CD4-positive, alpha-beta T cell treated with Interleukin-1 beta for 1 hour (primary cell): ENCODE results near the gene LCE5A.
A peak's percentile ranks its signal among the peaks of the same experiment; 100 is the strongest.
"Not testable (repeated sequence)": the region's sequence is repeated elsewhere in the genome, so short reads cannot be mapped to it uniquely, and the experiment has no call there.

Experiments used
- DNase-seq, 2 donors: peaks; one replicate each; pipeline ENCODE4 v3.0.0-alpha.2; 2020 to 2022

The LCE5A gene, protein sequence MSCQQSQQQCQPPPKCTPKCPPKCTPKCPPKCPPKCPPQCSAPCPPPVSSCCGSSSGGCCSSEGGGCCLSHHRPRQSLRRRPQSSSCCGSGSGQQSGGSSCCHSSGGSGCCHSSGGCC

DNA sequence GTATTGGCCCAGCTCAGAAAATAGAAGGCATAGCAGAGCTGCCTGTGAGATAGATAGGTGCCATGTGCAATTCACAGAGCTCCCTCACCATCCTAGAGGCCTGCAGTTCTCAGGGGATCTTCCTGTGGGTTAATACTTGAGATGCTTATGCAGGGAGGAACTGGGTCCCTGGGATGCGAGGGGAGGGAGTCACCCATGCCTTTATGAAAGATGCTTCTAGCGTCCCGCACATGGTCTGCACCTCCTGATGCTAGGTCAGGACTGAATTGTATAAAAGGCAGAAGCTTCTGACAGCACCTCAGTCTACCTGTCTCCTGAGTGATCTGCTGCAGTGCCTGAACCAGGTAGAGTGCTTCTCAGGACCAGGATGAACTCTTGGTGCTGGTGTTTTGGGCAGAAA is at the start of gene LCE5A:
TSS of gene LCE5A (plus strand) at position 301 of the 400 bp plus-strand sequence. CDS start 732 bp downstream, outside the sequence.
- DNase-seq = no peak

DNA sequence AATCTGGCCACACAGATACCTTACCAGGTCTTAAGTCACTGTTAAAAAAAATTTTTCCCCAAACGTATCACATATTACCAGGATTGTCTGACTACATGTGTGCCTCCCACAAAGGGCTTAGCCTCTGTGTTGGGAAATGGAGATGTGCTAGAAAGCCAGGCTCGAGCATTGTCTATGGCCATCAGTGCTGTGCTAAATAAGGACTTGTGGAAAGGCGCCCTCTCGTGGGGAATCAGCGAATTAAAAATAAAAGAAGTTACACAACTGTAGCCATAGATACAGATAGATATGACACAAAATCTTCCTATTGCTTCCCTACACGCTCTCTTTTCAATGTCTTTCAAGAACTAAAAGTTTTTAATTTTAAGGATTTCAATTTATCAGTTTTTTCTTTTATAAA is 49.1 kb upstream of the LCE5A start:
- peak; percentile 54 to 80 for DNase-seq

DNA sequence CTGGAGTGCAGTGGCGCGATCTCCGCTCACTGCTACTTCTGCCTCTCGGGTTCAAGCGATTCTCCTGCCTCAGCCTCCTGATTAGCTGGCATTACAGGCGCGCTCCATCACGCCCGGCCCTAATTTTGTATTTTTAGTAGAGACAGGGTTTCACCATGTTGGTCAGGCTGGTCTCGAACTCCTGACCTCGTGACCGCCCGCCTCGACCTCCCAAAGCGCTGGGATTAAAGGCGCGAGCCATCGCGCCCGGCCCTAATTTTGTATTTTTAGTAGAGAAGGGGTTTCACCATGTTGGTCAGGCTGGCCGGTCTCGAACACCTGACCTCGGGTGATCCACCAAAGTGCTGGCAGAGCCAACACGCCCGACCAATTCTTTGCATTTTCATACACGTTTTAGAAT is 48.0 kb upstream of the LCE5A start:
- DNase-seq = no peak

DNA sequence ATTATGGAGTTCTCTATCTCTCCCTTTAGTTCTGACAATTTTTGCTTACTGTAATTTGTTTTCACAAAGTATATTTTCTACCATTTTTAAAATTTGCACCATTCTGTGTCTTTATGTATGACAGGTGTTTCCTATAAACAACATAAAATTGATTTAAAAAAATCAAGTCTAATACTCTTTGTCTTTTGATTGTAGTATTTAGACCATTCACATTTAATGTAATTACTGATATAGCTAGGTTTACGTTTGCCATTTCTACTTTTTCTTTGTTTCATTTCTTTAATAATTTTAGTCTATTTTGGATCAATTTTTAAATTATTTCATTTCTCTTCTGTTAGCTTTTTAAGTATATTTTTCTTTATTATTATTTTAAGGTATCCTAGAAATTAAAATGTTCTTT is 44.4 kb upstream of the LCE5A start:
- no peak for DNase-seq

DNA sequence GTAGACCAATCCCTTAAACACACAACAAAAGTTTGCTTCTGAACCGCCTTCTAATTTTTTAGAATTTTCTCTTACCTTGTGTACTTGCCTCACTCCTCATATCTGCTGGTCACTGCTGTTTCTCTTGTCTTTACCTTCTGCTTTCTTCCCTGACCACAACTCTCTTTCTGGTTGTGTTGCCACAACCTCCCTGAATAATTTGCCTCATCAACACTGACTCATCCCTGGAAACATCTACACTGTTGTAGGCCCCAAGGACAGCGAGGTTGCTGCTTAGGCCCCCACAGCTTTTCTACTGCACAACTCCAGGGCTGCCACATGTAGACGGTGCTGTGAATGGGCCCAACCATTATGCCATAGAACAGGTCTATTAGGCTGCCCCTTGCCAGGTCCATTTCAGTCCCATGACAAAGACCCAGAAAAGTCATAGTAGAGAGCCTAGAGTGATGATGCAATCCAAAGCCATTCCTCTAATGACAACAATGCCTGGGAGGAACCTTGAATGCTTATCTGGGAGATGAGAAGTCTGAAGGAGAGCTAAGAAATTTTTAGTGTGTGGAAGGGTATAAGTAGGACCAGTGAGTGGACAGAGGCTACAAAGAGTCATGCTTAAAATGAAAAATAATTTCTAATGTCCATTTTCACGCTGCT is 36.6 kb upstream of the LCE5A start:
- no peak for DNase-seq

DNA sequence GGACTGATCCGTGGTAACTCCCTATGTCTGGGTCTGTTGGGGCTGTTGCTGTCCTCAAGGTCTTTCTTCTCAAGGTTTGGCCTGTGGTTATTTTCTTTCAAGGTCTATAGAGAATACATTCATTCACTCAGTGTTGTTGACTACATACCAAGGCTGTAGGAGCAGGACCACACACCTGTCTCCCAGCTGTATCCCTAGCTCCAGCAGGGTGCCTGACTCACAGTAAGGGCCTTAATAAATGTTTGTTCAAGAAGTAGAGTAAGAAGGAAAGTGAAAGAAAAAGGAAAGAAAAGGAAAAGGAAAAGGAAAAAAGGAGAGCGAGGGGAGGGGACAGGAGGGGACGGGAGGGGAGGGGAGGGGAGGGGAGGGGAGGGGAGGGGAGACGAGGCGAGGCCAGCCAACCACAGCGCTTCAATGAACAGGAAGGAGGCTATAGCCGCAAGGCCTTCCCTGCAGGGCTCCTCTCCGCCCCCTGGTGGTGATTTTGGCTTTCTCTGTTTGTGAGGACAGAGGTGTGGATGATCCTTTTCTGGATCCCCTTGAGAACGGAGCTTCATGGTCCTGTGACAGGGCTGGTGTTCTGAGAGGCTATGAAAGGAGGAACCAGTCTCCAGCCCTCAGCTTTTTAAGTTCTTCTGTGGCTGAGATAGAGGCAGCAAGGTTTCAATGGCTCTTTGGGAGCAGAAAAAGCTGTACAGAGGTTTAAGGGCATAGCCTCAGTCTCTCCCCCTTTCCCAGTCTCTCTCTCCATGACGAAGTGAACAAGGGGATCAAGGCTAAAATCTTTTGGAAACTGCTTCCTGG is 30.6 kb upstream of the LCE5A start:
- DNase-seq = peak; percentile 40 to 76

DNA sequence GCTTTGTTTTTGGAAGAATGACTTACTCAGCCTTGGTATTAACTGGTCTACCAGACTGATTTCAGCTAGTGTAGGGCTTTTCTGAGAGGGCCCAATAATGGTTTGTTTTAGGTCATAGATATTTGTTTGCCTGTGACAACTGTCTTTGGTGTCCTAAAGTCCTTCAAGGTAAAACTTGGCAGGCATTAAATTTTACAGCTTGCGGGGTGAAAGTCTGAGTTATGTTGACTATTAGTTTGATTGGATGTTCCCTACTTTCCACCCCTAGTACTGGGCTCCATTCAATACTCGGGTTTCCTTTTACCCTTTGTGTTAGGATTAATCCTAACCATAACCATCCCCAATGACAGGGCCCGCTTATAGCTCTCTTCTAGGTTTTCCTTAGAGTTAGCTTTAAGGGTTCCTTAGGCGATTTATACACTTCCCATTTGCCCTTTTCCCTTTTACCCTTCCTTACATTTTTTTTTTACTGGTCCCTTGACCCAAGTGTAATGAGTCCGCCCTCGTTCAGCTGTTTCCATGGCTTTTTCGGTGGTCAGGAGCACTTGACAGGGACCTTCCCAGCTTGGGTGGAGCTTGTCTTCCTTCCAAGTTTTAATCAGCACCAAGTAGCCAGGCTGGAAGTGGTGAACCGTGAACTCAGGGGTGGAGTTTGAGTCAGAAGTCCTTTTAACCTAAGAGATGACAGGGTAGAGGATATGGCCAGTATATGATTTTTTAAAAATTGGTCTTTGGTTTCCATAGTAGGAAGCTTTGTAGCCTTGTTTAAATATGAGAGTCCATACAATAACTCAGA is 28.5 kb upstream of the LCE5A start:
- no peak for DNase-seq

DNA sequence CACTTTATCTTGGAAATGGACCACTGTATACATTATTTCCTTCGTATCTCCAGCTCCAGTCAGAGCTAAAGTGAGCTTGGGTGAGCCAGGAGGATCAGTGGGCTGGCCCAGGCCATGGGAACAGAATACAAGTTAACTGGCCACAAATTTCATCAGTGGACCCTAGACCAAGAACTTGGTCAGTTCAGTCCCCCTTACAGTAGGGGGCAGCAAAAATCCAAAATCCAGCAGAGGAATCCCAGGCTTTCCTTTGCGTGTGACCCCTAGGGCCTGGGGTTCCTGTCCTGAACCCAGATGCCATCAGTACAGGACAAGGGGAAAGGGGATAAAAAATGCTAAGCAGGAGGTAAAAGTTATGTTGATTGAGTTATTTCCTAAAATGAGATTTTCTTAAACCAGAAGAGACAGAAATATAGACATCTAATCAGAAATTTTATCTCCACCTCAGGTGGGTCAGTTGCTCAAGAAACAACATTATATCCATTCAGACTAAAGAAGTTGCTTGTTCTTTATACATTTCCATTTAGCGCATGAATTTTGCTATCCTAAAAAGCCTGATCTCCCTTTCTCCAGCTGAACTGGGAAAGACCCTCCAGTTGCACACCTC is 24.1 kb upstream of the LCE5A start:
- no peak for DNase-seq

DNA sequence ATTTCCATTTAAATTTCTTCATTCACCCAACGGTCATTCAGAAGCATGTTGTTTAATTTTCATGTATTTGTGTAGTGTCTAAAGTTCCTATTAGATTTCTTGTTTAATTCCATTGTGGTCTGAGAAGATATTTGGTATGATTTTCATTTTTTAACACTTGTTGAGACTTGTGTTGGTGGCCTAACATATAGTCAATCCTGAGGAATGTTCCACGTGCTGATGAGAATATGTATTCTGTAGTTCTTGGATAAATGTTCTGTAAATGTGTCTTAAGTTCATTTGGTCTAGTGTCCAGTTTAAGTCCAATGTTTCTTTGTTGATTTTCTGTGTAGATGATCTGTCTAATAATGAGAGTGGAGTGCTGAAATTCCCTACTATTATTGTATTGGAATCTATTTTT is 22.7 kb upstream of the LCE5A start:
- DNase-seq = no peak

DNA sequence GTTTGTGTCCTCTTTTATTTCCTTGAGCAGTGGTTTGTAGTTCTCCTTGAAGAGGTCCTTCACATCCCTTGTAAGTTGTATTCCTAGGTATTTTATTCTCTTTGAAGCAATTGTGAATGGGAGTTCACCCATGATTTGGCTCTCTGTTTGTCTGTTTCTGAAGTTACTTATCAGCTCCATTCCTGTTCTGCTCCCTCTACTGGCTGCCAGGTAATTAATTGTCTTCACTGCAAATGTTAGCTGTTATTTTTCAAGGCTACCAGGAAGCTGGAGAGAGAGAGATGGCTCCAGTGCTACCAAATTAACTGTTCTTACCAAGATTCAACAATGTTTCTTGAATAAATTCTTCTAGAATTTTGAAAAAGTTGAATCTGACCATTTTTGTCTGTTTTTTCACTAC is 19.1 kb upstream of the LCE5A start:
- not testable (repeated sequence) for DNase-seq

DNA sequence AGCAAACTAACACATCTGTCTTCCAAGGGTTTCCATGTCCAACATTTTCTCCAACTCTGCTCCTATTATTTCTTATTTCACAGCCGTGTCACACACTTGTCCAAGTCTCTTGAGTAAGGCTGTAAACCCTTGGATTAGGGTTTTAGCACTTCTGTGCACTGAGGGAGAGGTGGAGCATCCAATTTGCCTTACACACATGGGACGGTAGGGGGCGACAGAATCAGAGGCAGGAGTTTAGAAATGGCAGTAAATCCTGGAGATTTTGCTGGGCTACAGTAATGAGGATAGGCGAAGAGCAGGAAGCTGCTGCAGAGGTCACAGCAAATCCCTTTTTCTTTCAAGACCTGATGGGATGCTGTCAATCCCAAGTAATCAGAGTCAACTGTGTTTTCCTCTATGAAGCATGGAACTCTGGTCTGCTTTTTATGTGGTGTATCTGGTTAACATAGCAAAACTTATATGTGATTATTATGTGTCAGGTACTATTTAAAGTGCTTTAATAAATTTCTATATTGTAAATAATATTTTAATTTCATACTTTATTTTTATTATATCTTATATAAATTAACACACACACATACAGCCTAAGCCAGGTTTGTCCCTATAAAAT is 15.4 kb upstream of the LCE5A start:
- peak in 1 of 2 donors; percentile 7 for DNase-seq

DNA sequence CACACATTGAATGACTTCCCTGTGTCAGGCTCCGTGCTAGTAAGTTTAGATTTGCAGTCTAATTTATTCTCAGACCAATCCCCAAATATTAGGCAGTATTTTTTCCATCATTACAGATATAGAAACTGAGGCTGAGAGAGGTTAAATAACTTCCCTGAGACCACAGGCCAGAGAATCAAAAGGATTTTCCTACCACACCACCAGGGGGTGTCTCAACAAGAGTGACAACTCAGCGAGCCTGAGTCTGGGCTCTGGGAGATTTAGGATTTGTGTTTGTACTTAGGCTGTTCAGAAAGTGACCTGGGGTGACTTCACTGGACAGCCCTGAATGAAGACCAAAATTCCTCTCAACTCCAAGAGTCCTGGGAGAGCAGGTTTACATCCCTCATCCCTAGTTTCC is 13.3 kb upstream of the LCE5A start:
- DNase-seq = no peak

DNA sequence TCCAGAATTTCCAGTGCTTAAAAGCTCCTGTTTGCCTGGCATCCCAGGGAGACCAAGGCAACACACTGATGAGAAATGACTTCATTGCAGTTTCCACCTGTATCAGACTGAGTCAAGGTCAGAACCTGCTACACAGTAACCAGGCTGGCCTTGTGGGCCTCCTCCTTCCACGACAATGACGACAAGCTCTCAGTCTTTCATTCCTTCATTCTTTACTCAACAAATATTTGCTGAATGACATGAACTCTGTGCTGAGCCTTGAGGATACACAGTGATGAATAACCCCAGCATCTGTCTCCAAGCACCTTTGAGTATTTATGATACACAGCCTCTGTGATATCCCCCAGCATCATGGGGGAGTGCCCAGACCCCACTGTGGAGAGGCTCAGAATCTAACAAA is 8.9 kb upstream of the LCE5A start:
- DNase-seq = no peak

DNA sequence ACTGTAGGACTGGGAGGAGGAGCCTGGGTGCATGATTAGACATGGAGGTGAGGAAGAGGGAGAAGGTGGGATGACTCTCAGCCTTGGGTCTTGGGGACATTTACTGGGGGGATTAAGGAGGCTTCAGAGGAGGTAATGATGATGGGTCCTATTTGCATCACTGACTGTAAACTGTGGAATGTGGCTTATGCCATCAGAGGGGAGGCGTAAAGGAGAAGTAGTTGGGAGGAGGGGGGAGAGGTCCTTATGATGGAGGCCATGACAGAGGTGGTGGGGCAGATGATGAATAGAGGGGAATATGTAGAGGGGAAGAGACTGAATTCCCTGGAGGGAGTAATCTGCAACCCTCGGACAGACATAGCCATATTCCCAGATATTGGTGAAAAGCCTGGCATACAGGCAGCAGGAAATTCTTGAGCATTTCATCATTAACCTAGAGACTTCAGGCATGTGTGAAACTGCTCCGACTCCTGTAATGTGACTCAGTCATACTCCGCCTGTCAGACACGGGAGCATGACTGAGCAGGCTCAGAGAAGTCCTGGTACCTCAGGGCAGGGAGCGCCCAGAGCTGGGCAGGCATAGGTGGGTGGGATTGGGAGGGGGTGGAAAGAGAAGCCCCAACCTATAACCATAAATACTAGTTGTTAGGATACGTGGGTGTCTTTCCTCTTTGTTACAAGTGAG is 8.0 kb upstream of the LCE5A start:
- no peak for DNase-seq

DNA sequence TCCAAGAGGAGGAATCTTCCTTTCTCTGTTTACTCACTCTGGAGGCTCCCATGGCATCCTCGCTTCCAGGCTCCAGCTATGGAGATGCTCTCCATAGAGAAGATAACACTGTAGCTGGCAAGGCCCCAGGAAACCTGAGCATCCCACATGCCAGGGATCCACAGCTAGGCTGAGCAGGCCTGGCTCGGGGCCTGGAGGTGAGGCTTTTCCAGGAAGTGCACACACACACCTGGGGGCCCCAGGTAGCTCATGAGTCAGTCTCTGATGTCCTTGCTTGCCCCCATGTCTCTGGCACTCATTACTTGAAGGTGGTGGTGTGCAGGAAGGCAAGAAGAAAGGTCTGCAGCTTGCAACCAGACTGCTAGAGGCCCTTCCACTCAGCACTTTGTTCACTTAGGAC is 5.5 kb upstream of the LCE5A start:
- DNase-seq = no peak

DNA sequence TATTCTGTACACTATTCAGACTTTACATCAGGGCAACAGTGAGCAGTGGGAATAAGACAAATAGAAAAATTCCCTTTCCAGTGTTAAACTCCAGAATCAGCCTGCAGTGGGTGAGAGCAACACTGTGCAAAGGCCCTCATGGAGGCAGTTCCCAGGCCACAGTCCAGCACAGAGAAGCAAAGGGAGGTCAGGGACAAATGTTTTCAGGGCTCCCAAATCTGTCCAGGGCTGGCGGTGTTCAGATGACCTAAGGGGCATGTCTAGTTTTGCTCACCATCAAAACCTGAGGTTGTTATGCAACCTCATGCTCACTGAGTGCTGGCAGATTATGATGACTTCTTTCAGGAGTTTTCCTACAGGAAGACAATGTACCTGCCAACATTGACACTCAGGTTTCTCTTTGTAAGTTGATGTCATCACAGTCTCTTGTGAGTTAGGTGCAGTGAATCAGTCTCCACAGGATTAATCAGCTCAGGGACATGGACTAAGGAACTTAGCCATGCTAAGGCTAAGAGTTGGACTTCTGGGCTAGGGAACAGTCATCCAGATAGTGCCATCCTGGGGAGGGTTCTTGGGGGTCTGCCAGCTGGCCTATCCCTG is 3.6 kb upstream of the LCE5A start:
- DNase-seq = no peak

DNA sequence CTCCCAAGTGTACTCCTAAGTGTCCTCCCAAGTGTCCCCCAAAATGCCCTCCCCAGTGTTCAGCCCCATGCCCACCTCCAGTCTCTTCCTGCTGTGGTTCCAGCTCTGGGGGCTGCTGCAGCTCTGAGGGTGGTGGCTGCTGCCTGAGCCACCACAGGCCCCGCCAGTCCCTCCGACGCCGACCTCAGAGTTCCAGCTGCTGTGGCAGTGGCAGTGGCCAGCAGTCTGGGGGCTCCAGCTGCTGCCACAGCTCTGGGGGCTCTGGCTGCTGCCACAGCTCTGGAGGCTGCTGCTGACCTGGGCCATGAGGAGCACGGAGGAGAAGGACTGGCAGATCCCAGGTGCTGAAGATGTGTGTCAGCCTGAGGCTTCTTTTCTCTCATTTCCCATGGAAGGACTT is 993 bp downstream of the LCE5A start:
- DNase-seq = no peak

DNA sequence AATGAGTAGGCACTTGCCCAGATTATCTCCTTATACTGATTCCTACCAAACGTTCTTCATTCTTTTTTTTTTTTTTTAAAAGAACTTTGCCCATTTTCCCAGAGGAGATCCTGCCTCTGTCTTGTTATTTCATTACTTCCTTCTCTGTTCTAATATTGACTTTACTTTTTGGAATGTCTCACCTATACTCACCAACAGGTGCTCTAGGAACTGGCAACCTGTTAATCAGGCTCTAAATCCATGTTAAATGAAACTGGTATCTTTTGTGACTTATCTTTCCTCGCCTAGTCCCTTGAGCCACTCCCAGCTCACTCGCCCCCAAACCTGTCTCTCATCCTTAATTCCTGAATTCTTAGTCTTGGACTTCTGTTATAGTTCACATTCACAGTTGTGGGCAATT is 2.5 kb downstream of the LCE5A start:
- DNase-seq = no peak

DNA sequence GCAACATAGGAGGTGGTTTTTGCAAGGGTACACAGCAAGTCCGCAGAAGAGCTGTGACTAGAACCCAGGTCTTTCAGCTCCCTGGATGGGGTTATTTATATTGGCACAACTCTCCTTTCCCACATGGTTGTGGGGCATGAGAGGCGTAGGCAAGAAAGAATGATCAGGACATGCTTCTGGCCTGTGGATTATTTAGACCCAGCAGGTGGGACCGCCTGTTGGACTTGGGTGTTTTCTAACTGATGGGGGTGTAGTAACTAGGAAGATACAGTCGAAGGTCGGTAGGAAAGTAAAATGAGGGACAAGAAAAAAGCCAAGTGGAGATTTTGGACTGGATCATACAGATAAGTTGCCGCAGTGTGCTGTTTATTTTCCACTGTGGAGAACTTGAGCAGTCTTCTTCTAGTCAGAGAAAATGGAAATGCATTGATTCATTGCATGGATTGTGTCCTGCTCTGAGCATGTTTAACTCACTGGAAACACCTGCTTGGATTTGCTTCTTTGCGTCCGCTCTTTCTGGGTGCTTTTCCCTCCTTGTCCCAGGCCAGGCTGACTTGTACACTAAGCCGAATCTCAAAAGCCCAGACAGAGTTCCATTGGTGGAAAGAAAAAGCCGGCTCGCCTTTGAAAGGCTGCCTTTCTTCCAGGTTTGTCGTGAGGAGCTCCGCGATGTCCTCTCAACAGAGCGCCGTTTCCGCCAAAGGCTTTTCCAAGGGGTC is 4.3 kb downstream of the LCE5A start:
- DNase-seq = no peak

DNA sequence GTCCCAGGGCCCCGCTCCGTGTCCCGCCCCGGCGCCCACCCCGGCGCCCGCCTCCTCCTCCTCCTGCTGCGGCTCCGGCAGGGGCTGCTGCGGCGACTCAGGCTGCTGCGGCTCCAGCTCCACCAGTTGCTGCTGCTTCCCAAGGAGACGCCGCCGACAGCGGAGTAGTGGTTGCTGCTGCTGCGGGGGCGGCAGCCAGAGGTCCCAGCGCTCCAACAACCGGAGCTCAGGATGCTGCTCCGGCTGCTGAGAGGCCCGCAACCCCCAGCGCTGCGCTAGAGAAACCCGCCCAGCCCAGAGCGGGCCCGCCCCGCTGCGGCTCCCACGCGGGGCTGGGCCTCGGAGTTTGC is 4.8 kb downstream of the LCE5A start:
- DNase-seq = no peak

DNA sequence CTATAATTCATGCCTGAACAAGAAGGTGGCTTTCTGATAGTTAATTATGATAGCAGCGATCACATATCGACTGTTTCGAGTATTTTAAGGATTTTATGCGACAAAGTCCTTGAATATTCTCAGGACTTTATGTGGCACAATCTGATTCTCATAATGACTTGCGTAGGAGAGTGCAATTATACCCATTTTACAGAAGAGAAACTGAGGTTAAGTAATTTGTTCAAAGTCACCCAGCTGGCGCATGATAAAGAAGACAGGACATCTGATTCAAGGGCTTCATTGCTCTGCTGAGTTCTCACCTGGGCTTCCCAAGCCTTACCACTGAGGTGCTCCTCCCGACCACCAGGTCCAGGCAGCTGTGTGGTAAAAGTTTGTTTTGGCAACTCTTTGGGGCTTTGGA is 5.5 kb downstream of the LCE5A start:
- DNase-seq = no peak
